ENCODE results near the gene A3GALT2. TPM values are rescaled to one million over a fixed set of nuclear protein-coding genes. Genes with fewer than 3 reads are reported as not detected.

The A3GALT2 gene
- total and polyA plus RNA-seq, 5 donors, result not detected

- no peak for DNase-seq
- 77% methylated on average over 10 of the region's 10 CpGs for WGBS
- Histone ChIP-seq H3K27ac (ENCODE audit: low read length) (no peak overlapping the region), H3K27me3 (ENCODE audit: control insufficient read depth, insufficient read depth) (no peaks in the 10 kb centered on the region), H3K9me3 (ENCODE audit: control insufficient read depth, low read length) (no peaks in the 10 kb centered on the region), H3K4me1 (ENCODE audit: control insufficient read depth, insufficient read depth, low read length) (peaks cover 2% of the 10 kb centered on the region), H3K4me3 (ENCODE audit: low read length) (no peak overlapping the region)
- intact Hi-C loops (cut with DNase I), result no loop called here
- no peak for ATAC-seq
Measured at GRCh38 chr1:33322870-33323585, 2.1 kb upstream of the A3GALT2 start.

GRCh38 chr1:33322109-33322508 is 1.2 kb upstream of the A3GALT2 start:
- intact Hi-C loops (cut with DNase I), result no loop called here
- no peak for DNase-seq
- no peaks in the 10 kb centered on the region for H3K9me3 ChIP-seq (ENCODE audit: control insufficient read depth, low read length)
- 72% methylated on average over 6 of the region's 6 CpGs for whole genome bisulfite sequencing
- no peak for ATAC-seq
- no peaks in the 10 kb centered on the region for H3K4me1 ChIP-seq (ENCODE audit: control insufficient read depth, insufficient read depth, low read length)
- no peaks in the 10 kb centered on the region for H3K27me3 ChIP-seq (ENCODE audit: control insufficient read depth, insufficient read depth)
- H3K4me3 ChIP-seq (ENCODE audit: low read length), result no peak overlapping the region
- H3K27ac ChIP-seq (ENCODE audit: low read length), result no peak overlapping the region

- Histone ChIP-seq H3K27ac (ENCODE audit: low read length) (no peak overlapping the region), H3K4me1 (ENCODE audit: control insufficient read depth, insufficient read depth, low read length) (no peaks in the 10 kb centered on the region), H3K9me3 (ENCODE audit: control insufficient read depth, low read length) (no peaks in the 10 kb centered on the region), H3K4me3 (ENCODE audit: low read length) (no peak overlapping the region), H3K27me3 (ENCODE audit: control insufficient read depth, insufficient read depth) (no peaks in the 10 kb centered on the region)
- intact Hi-C loops (cut with DNase I), result no loop called here
- DNase-seq (no peak), ATAC-seq (peak; percentile 3 to 5)
- 81% methylated on average over 5 of the region's 5 CpGs for WGBS
Measured at GRCh38 chr1:33321178-33321577, 280 bp upstream of the A3GALT2 start.

- Histone ChIP-seq H3K27me3 (ENCODE audit: control insufficient read depth, insufficient read depth) (no peaks in the 10 kb centered on the region), H3K4me3 (ENCODE audit: low read length) (no peak overlapping the region), H3K27ac (ENCODE audit: low read length) (no peak overlapping the region), H3K4me1 (ENCODE audit: control insufficient read depth, insufficient read depth, low read length) (no peaks in the 10 kb centered on the region), H3K9me3 (ENCODE audit: control insufficient read depth, low read length) (no peaks in the 10 kb centered on the region)
- 72% methylated on average over 12 of the region's 12 CpGs for WGBS
- intact Hi-C loops (cut with DNase I), result no loop called here
- ATAC-seq, result peak in 1 of 2 donors; percentile 41
- no peak for DNase-seq
Measured at GRCh38 chr1:33319949-33320618, 814 bp downstream of the A3GALT2 start.

GRCh38 chr1:33319186-33319948 is 1.5 kb downstream of the A3GALT2 start:
- H3K4me1 ChIP-seq (ENCODE audit: control insufficient read depth, insufficient read depth, low read length), result no peaks in the 10 kb centered on the region
- H3K4me3 ChIP-seq (ENCODE audit: low read length), result no peak overlapping the region
- WGBS, result 86% methylated on average over 9 of the region's 9 CpGs
- intact Hi-C loops (cut with DNase I), result no loop called here
- H3K27me3 ChIP-seq (ENCODE audit: control insufficient read depth, insufficient read depth), result no peaks in the 10 kb centered on the region
- DNase-seq (no peak), ATAC-seq (no peak)
- no peak overlapping the region for H3K27ac ChIP-seq (ENCODE audit: low read length)
- H3K9me3 ChIP-seq (ENCODE audit: control insufficient read depth, low read length), result no peaks in the 10 kb centered on the region

- no peak overlapping the region for H3K27ac ChIP-seq (ENCODE audit: low read length)
- 61% methylated on average over 6 of the region's 6 CpGs for WGBS
- H3K4me1 ChIP-seq (ENCODE audit: control insufficient read depth, insufficient read depth, low read length), result no peaks in the 10 kb centered on the region
- no peaks in the 10 kb centered on the region for H3K27me3 ChIP-seq (ENCODE audit: control insufficient read depth, insufficient read depth)
- intact Hi-C loops (cut with DNase I), result no loop called here
- H3K9me3 ChIP-seq (ENCODE audit: control insufficient read depth, low read length), result no peaks in the 10 kb centered on the region
- ATAC-seq (no peak), DNase-seq (no peak)
- H3K4me3 ChIP-seq (ENCODE audit: low read length), result no peak overlapping the region
Measured at GRCh38 chr1:33317946-33318345, 3.0 kb downstream of the A3GALT2 start.

GRCh38 chr1:33317354-33317753 is 3.5 kb downstream of the A3GALT2 start:
- Histone ChIP-seq H3K9me3 (ENCODE audit: control insufficient read depth, low read length) (no peaks in the 10 kb centered on the region), H3K27ac (ENCODE audit: low read length) (no peak overlapping the region), H3K4me1 (ENCODE audit: control insufficient read depth, insufficient read depth, low read length) (no peaks in the 10 kb centered on the region), H3K27me3 (ENCODE audit: control insufficient read depth, insufficient read depth) (no peaks in the 10 kb centered on the region), H3K4me3 (ENCODE audit: low read length) (no peak overlapping the region)
- ATAC-seq, result no peak
- DNase-seq, result no peak
- intact Hi-C loops (cut with DNase I), result no loop called here
- 50% methylated on average over 1 of the region's 1 CpG for WGBS

GRCh38 chr1:33316601-33317000 is 4.3 kb downstream of the A3GALT2 start:
- H3K4me3 ChIP-seq (ENCODE audit: low read length), result no peak overlapping the region
- WGBS, result 81% methylated on average over 2 of the region's 2 CpGs
- no peak for ATAC-seq
- no peaks in the 10 kb centered on the region for H3K27me3 ChIP-seq (ENCODE audit: control insufficient read depth, insufficient read depth)
- no peaks in the 10 kb centered on the region for H3K4me1 ChIP-seq (ENCODE audit: control insufficient read depth, insufficient read depth, low read length)
- no peak overlapping the region for H3K27ac ChIP-seq (ENCODE audit: low read length)
- intact Hi-C loops (cut with DNase I), result no loop called here
- no peaks in the 10 kb centered on the region for H3K9me3 ChIP-seq (ENCODE audit: control insufficient read depth, low read length)
- DNase-seq, result peak in 1 of 3 donors; percentile 28

GRCh38 chr1:33314416-33314815 is 6.5 kb downstream of the A3GALT2 start:
- no peaks in the 10 kb centered on the region for H3K4me1 ChIP-seq (ENCODE audit: control insufficient read depth, insufficient read depth, low read length)
- no peak for DNase-seq
- H3K4me3 ChIP-seq (ENCODE audit: low read length), result no peak overlapping the region
- ATAC-seq, result no peak
- intact Hi-C loops (cut with DNase I), result no loop called here
- no peaks in the 10 kb centered on the region for H3K9me3 ChIP-seq (ENCODE audit: control insufficient read depth, low read length)
- 91% methylated on average over 9 of the region's 9 CpGs for WGBS
- H3K27ac ChIP-seq (ENCODE audit: low read length), result no peak overlapping the region
- no peaks in the 10 kb centered on the region for H3K27me3 ChIP-seq (ENCODE audit: control insufficient read depth, insufficient read depth)

- intact Hi-C loops (cut with DNase I), result no loop called here
- Histone ChIP-seq H3K4me3 (ENCODE audit: low read length) (no peak overlapping the region), H3K27me3 (ENCODE audit: control insufficient read depth, insufficient read depth) (no peaks in the 10 kb centered on the region), H3K9me3 (ENCODE audit: control insufficient read depth, low read length) (no peaks in the 10 kb centered on the region), H3K27ac (ENCODE audit: low read length) (no peak overlapping the region), H3K4me1 (ENCODE audit: control insufficient read depth, insufficient read depth, low read length) (no peaks in the 10 kb centered on the region)
- WGBS, result 77% methylated on average over 5 of the region's 5 CpGs
- ATAC-seq (peak in 1 of 2 donors; percentile 14), DNase-seq (no peak)
Measured at GRCh38 chr1:33312413-33312749, 8.5 kb downstream of the A3GALT2 start.

- Histone ChIP-seq H3K9me3 (ENCODE audit: control insufficient read depth, low read length) (no peaks in the 10 kb centered on the region), H3K4me3 (ENCODE audit: low read length) (no peak overlapping the region), H3K4me1 (ENCODE audit: control insufficient read depth, insufficient read depth, low read length) (peaks cover 3% of the 10 kb centered on the region), H3K27ac (ENCODE audit: low read length) (no peak overlapping the region), H3K27me3 (ENCODE audit: control insufficient read depth, insufficient read depth) (no peaks in the 10 kb centered on the region)
- 93% methylated on average over 7 of the region's 7 CpGs for WGBS
- DNase-seq (no peak), ATAC-seq (peak in 1 of 2 donors; percentile 17)
- intact Hi-C loops (cut with DNase I), result no loop called here
Measured at GRCh38 chr1:33311706-33312412, 9.0 kb downstream of the A3GALT2 start.
